Left forelimb (tissue), 1 donor: ENCODE measurements around the gene TSPEAR.

Experiments
- DNase-seq: peaks from one replicate; pipeline ENCODE4 v3.0.0-alpha.2; 2018; ENCODE audit warnings: low spot score

The TSPEAR gene

GRCh38 chr21:44515359-44516165 lies 195.8 kb downstream of the TSPEAR start:
- DNase-seq = no peak

- DNase-seq = no peak
These were observed 196.5 kb downstream of the TSPEAR start for GRCh38 chr21:44514746-44515358.

- DNase-seq = no peak
These were observed 197.2 kb downstream of the TSPEAR start for GRCh38 chr21:44514218-44514520.

- DNase-seq = no peak
These were observed 197.8 kb downstream of the TSPEAR start for GRCh38 chr21:44513389-44514217.

- no peak for DNase-seq
These were observed 198.6 kb downstream of the TSPEAR start for GRCh38 chr21:44512496-44513388.

GRCh38 chr21:44511938-44512275 lies 199.5 kb downstream of the TSPEAR start:
- no peak for DNase-seq

- DNase-seq = no peak
These were observed 200.0 kb downstream of the TSPEAR start for GRCh38 chr21:44511219-44511937.

GRCh38 chr21:44510508-44511218 lies 200.7 kb downstream of the TSPEAR start:
- no peak for DNase-seq

- DNase-seq = no peak
These were observed 201.3 kb downstream of the TSPEAR start for GRCh38 chr21:44510109-44510507.

GRCh38 chr21:44509539-44509938 lies 201.8 kb downstream of the TSPEAR start:
- DNase-seq = no peak

- DNase-seq = no peak
These were observed 202.5 kb downstream of the TSPEAR start for GRCh38 chr21:44508711-44509445.

GRCh38 chr21:44508426-44508710 lies 203.0 kb downstream of the TSPEAR start:
- DNase-seq = no peak

GRCh38 chr21:44507673-44508425 lies 203.5 kb downstream of the TSPEAR start:
- DNase-seq = no peak

GRCh38 chr21:44506279-44507255 lies 204.8 kb downstream of the TSPEAR start:
- DNase-seq = no peak

- no peak for DNase-seq
These were observed 205.6 kb downstream of the TSPEAR start for GRCh38 chr21:44505673-44506278.

- DNase-seq = no peak
These were observed 207.4 kb downstream of the TSPEAR start for GRCh38 chr21:44503901-44504399.
